ENCODE measurements around the gene EIPR1.

The EIPR1 gene

DNA sequence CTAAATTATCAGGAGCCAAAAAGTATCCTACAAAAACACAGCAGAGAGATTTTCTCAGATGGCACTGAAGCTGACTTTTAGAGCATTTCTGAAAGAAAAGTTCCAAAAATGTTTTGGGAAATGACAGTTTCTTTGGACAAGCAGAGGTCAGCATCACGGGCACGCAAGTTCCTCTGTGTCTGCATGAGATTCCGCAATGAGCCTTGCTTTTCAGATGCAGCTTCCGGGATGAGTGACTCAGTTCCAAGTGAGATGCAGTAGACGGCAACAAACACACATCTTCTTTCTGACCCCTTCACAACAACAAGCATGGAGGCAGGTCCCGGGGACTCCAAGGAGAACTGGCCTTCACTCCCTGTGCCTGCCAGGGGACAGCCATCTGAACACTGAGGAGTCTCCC is 76.6 kb downstream of the EIPR1 start:
- Histone ChIP-seq H2AFZ (ENCODE audit: low read depth, low read length, severe bottlenecking) (no peak overlapping the region), H4K20me1 (ENCODE audit: low read depth, low read length) (no peaks in the 10 kb centered on the region), H3K9me2 (replicated peaks; ENCODE audit: insufficient read depth, low read length) (no peaks in the 10 kb centered on the region), H3K4me2 (ENCODE audit: low read depth, low read length, poor library complexity, severe bottlenecking) (no peak overlapping the region), H3K9me3 (ENCODE audit: insufficient read depth, low read length) (no peaks in the 10 kb centered on the region), H3F3A (ENCODE audit: insufficient read depth) (no peaks in the 10 kb centered on the region), H3K27me3 (ENCODE audit: low read length) (no peaks in the 10 kb centered on the region), H3K27ac (ENCODE audit: low read depth, low read length) (no peak overlapping the region), H3K79me2 (ENCODE audit: insufficient read depth, low read length) (peaks cover 5% of the 10 kb centered on the region; the same call in 1 of the 2 replicates), H3K4me3 (ENCODE audit: insufficient read depth, low read length, poor library complexity, severe bottlenecking) (no peak overlapping the region), H3K9ac (ENCODE audit: low read length) (no peak overlapping the region), H3K36me3 (ENCODE audit: low read length) (no peaks in the 10 kb centered on the region)
- TF ChIP-seq, protein P1, sequence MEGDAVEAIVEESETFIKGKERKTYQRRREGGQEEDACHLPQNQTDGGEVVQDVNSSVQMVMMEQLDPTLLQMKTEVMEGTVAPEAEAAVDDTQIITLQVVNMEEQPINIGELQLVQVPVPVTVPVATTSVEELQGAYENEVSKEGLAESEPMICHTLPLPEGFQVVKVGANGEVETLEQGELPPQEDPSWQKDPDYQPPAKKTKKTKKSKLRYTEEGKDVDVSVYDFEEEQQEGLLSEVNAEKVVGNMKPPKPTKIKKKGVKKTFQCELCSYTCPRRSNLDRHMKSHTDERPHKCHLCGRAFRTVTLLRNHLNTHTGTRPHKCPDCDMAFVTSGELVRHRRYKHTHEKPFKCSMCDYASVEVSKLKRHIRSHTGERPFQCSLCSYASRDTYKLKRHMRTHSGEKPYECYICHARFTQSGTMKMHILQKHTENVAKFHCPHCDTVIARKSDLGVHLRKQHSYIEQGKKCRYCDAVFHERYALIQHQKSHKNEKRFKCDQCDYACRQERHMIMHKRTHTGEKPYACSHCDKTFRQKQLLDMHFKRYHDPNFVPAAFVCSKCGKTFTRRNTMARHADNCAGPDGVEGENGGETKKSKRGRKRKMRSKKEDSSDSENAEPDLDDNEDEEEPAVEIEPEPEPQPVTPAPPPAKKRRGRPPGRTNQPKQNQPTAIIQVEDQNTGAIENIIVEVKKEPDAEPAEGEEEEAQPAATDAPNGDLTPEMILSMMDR (IDR thresholded peaks at IDR 0.05; ENCODE audit: insufficient read depth, low read length, poor library complexity, severe bottlenecking): no peak
- TF ChIP-seq EZH2phosphoT487 (conservative IDR thresholded peaks at IDR 0.05; ENCODE audit: low read length): no peak

DNA sequence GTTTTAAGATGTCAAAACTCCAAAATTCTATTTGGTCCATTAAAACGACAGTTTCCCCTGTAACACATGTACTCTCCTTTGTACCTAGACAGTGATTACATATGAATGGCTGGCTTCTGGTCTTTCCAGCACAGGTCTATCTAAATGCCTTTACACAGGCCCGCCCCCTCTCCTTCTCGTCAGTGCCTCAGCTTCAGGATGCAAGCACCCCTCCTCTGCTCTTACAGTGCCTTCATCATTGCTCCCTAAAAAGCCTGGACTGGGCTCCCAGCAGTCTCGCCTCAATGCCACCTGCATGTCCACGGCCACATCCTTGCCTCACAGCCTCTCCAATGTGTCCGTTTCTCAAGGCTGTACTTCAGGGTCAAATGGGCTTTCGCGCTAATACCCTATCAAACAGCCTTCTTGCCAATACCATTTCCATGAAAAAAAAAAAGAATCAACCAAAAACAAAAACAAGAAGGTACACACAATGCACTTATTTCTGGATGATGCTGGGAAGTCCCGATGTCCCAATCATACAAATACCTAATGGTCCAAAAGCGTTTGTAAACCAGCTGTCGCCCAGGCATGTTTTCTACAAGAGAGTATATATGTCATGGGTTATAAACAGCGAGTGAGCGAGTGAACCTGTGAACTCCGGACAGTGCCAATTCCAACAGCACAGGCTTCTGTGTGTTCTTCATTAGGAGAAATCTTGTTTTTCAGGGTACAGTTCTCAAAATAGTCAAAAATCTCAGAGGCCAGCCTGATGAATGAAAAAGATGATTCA is 77.2 kb downstream of the EIPR1 start:
- Histone ChIP-seq H3K36me3 (ENCODE audit: low read length) (no peaks in the 10 kb centered on the region), H3K9me3 (ENCODE audit: insufficient read depth, low read length) (no peaks in the 10 kb centered on the region), H3K9me2 (replicated peaks; ENCODE audit: insufficient read depth, low read length) (no peaks in the 10 kb centered on the region), H3K79me2 (ENCODE audit: insufficient read depth, low read length) (peaks cover 5% of the 10 kb centered on the region; the same call in 1 of the 2 replicates), H3K4me3 (ENCODE audit: insufficient read depth, low read length, poor library complexity, severe bottlenecking) (no peak overlapping the region), H4K20me1 (ENCODE audit: low read depth, low read length) (no peaks in the 10 kb centered on the region), H3K9ac (ENCODE audit: low read length) (no peak overlapping the region), H3K27me3 (ENCODE audit: low read length) (no peaks in the 10 kb centered on the region), H3K27ac (ENCODE audit: low read depth, low read length) (no peak overlapping the region), H2AFZ (ENCODE audit: low read depth, low read length, severe bottlenecking) (no peak overlapping the region), H3F3A (ENCODE audit: insufficient read depth) (no peaks in the 10 kb centered on the region), H3K4me2 (ENCODE audit: low read depth, low read length, poor library complexity, severe bottlenecking) (no peak overlapping the region)
- TF ChIP-seq, protein P1 (IDR thresholded peaks at IDR 0.05; ENCODE audit: insufficient read depth, low read length, poor library complexity, severe bottlenecking): no peak
- TF ChIP-seq EZH2phosphoT487 (conservative IDR thresholded peaks at IDR 0.05; ENCODE audit: low read length): no peak

DNA sequence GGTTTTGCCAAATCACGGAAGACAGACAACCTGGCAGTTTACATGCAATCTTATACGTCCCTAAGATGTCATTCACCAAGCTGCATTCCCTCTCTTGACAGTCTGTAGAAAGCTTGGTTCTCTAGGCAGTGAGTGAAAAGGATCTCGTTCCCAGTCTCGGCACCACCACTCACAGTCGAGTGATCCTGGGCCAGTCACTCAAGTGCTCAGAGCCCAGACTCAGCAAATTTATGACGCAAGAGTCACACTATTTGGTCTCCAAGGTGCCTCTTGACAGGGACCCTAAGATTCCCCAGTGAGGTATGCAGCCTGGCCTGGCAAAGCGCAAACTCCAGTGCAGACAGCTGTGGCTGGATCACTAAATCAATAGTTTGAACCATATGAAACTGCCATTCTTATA is 77.9 kb downstream of the EIPR1 start:
- peaks cover 5% of the 10 kb centered on the region; the same call in 1 of the 2 replicates for H3K79me2 ChIP-seq (ENCODE audit: insufficient read depth, low read length)
- no peaks in the 10 kb centered on the region for H4K20me1 ChIP-seq (ENCODE audit: low read depth, low read length)

More for the DNA sequence above, 77.9 kb downstream of the EIPR1 start:
- Histone ChIP-seq H3K27me3 (ENCODE audit: low read length) (no peaks in the 10 kb centered on the region), H3K9me2 (replicated peaks; ENCODE audit: insufficient read depth, low read length) (no peaks in the 10 kb centered on the region), H3K4me3 (ENCODE audit: insufficient read depth, low read length, poor library complexity, severe bottlenecking) (no peak overlapping the region), H3K9ac (ENCODE audit: low read length) (no peak overlapping the region), H3K4me2 (ENCODE audit: low read depth, low read length, poor library complexity, severe bottlenecking) (no peak overlapping the region), H3K36me3 (ENCODE audit: low read length) (no peaks in the 10 kb centered on the region), H3K9me3 (ENCODE audit: insufficient read depth, low read length) (no peaks in the 10 kb centered on the region), H3F3A (ENCODE audit: insufficient read depth) (no peaks in the 10 kb centered on the region), H3K27ac (ENCODE audit: low read depth, low read length) (no peak overlapping the region), H2AFZ (ENCODE audit: low read depth, low read length, severe bottlenecking) (no peak overlapping the region)
- TF ChIP-seq EZH2phosphoT487 (conservative IDR thresholded peaks at IDR 0.05; ENCODE audit: low read length): no peak
- TF ChIP-seq, protein P1 (IDR thresholded peaks at IDR 0.05; ENCODE audit: insufficient read depth, low read length, poor library complexity, severe bottlenecking): no peak
